B cell (primary cell): Measurements from ENCODE around the gene ZNF22. TPM values are rescaled to one million over a fixed set of nuclear protein-coding genes. Genes with fewer than 3 reads are reported as not detected.

Source experiments
- ATAC-seq: fragments of 200-7000 bp; cut with Tn5 transposase; one replicate; pipeline ENCODE4 v1.10.0; 2021; ENCODE audit warnings: low read depth, mild to moderate bottlenecking, moderate number of reproducible peaks, moderate library complexity
- CTCF ChIA-PET: fragments of 350-600 bp; sonication (Branson Sonifier 250); formaldehyde crosslinking; loops from one replicate; lab custom pipeline; 2021; ENCODE audit warnings: antibody characterized with exemption, inconsistent platforms; lab: Charles Lee
- POLR2A ChIA-PET: fragments of 350-600 bp; sonication (Branson Sonifier 250); formaldehyde crosslinking; loops from one replicate; lab custom pipeline; 2021; ENCODE audit warnings: antibody characterized with exemption; lab: Charles Lee
- DNase-seq: peaks from one replicate; pipeline ENCODE4 v3.0.0; 2013
- H2AFZ ChIP-seq: 2 replicates; pipeline ENCODE4 v1.6.1; 2012; ENCODE audit warnings: mild to moderate bottlenecking, low read depth, low read length; ENCODE audit not compliant: insufficient read depth, poor library complexity, severe bottlenecking
- H3K27ac ChIP-seq, 2 donors: 1 replicate in 1 of 2; 2 replicates in 1 of 2; pipeline ENCODE4 v1.5.1; 2012 to 2013; ENCODE audit warnings: low read length in 2 of 2, mild to moderate bottlenecking in 2 of 2, moderate library complexity in 1 of 2
- H3K27me3 ChIP-seq, 4 experiments: fragments of 200-600 bp in 1 of 4; sonication (generic) in 1 of 4; replicated peaks in 1 of 4; 1 replicate in 2 of 4; 2 replicates in 2 of 4; pipeline versions ENCODE4 v1.6.1 to v1.7.0; 2013 to 2016; ENCODE audit warnings: low read length in 3 of 4, mild to moderate bottlenecking in 2 of 4, mixed read lengths in 1 of 4, moderate library complexity in 1 of 4; ENCODE audit not compliant: insufficient read depth in 4 of 4, control insufficient read depth in 3 of 4; ENCODE audit errors: control extremely low read depth in 1 of 4
- H3K36me3 ChIP-seq, 2 experiments: replicated peaks in 1 of 2; 1 replicate in 1 of 2; 2 replicates in 1 of 2; pipeline versions ENCODE4 v1.6.1 to v1.7.1; 2013; ENCODE audit warnings: low read length in 1 of 2; ENCODE audit not compliant: insufficient read depth in 2 of 2, control insufficient read depth in 1 of 2; ENCODE audit errors: control extremely low read depth in 1 of 2, extremely low read depth in 1 of 2
- H3K4me1 ChIP-seq, 2 donors: fragments of 200-600 bp in 1 of 2; sonication (generic) in 1 of 2; 1 replicate in 1 of 2; 2 replicates in 1 of 2; pipeline versions ENCODE4 v1.5.1 to v1.6.1; 2013 to 2017; ENCODE audit warnings: low read length in 2 of 2; ENCODE audit not compliant: control insufficient read depth in 2 of 2, insufficient read depth in 2 of 2
- H3K4me2 ChIP-seq: replicated peaks from 2 replicates; pipeline ENCODE3; 2012; ENCODE audit warnings: mild to moderate bottlenecking, low read depth, low read length; ENCODE audit not compliant: poor library complexity, severe bottlenecking
- H3K4me3 ChIP-seq, 5 experiments: fragments of 200-600 bp in 1 of 5; sonication (generic) in 1 of 5; 1 replicate in 3 of 5; 2 replicates in 2 of 5; pipeline versions ENCODE4 v1.5.1 to v1.7.0; 2011 to 2016; ENCODE audit warnings: low read length in 4 of 5, mild to moderate bottlenecking in 4 of 5, low read depth in 2 of 5, control low read depth in 1 of 5, moderate library complexity in 1 of 5; ENCODE audit not compliant: insufficient read depth in 1 of 5; ENCODE audit errors: control extremely low read depth in 1 of 5, extremely low read depth in 1 of 5
- H3K79me2 ChIP-seq: fragments of 200-600 bp; sonication (generic); one replicate; pipeline ENCODE4 v1.6.0; 2016; ENCODE audit warnings: low read length; ENCODE audit not compliant: control insufficient read depth, insufficient read depth
- H3K9ac ChIP-seq: fragments of 200-600 bp; sonication (generic); 2 replicates; pipeline ENCODE4 v1.6.1; 2017; ENCODE audit warnings: mild to moderate bottlenecking, low read length, moderate library complexity
- H3K9me3 ChIP-seq, 3 donors: one replicate each; pipeline versions ENCODE4 v1.6.1 to v1.7.1; 2013; ENCODE audit warnings: low read length in 2 of 3; ENCODE audit not compliant: control insufficient read depth in 2 of 3, insufficient read depth in 1 of 3; ENCODE audit errors: control extremely low read depth in 1 of 3
- H4K20me1 ChIP-seq: 2 replicates; pipeline ENCODE4 v1.6.0; 2012; ENCODE audit warnings: mild to moderate bottlenecking, low read length; ENCODE audit not compliant: insufficient read depth, control insufficient read depth, poor library complexity, severe bottlenecking
- H3K27ac Mint-ChIP-seq: one replicate; pipeline ENCODE4 v1.8.0; 2021; ENCODE audit warnings: mixed read lengths
- H3K27me3 Mint-ChIP-seq: one replicate; pipeline ENCODE4 v1.8.0; 2021; ENCODE audit warnings: mixed read lengths
- H3K4me1 Mint-ChIP-seq: one replicate; pipeline ENCODE4 v1.8.0; 2021; ENCODE audit warnings: mixed read lengths
- H3K4me3 Mint-ChIP-seq: one replicate; pipeline ENCODE4 v1.8.0; 2021; ENCODE audit warnings: mixed read lengths
- H3K9me3 Mint-ChIP-seq: one replicate; pipeline ENCODE4 v1.8.0; 2022; ENCODE audit warnings: mixed read lengths; ENCODE audit not compliant: insufficient read depth
- EZH2 ChIP-seq: IDR thresholded peaks from 2 replicates; pipeline ENCODE4 v1.6.1; 2012; ENCODE audit warnings: borderline replicate concordance, low read depth, mild to moderate bottlenecking, moderate library complexity, low read length; ENCODE audit not compliant: insufficient read depth, poor library complexity, severe bottlenecking
- WGBS: methylation state at CpG from one replicate; pipeline ENCODE4 v1.1.5; 2013; ENCODE audit warnings: missing lambda C conversion rate; ENCODE audit not compliant: insufficient coverage; 5-methylcytosine and 5-hydroxymethylcytosine counted together
- intact Hi-C: fragments of 100-400 bp; cut with micrococcal nuclease; formaldehyde crosslinking; loops from one replicate; pipeline ENCODE4 v1.10.0; 2022
- polyA plus RNA-seq: library from polyadenylated mRNA; depleted of rRNA; stranded (reverse); fragments of >200 nt; gene quantifications from 2 replicates; pipeline ENCODE4 v1.2.3, GENCODE V29; 2012
- total RNA-seq, 2 donors: library from RNA; stranded (reverse); fragments of 120-200 nt in 1 of 2; gene quantifications; 1 replicate in 1 of 2; 2 replicates in 1 of 2; pipeline versions ENCODE4 v1.2.3 to v1.2.4, GENCODE V29; 2013 to 2022
- TF ChIP-seq, protein P1 (sequence below): fragments of 200-600 bp; IDR thresholded peaks from one replicate; pipeline ENCODE4 v1.8.0; 2022; ENCODE audit warnings: antibody characterized with exemption, mild to moderate bottlenecking

ZNF22 gene
- total and polyA plus RNA-seq, 2 donors (not counting 1 experiment from before 2014, with no cell fraction given): 7.7 to 31.4 TPM

DNA sequence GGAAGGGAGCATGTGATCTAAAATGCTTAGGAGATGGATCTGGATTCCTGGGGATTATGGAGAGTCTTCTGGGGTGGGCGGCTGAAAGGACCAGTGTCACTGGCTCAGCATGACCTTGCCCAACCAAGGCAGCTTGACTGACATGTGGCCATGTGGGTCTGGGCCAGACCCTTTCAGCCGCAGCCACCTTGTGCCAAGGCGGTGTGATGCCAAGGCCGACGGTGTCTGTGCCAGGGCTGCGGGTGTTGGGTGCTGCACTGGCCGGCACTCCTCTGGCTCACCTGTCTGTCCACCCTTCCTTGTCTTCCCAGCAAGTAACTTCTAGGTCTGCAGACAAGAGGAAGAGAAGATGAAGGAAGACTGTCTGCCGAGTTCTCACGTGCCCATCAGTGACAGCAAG is 30.9 kb upstream of the ZNF22 start:
- Histone ChIP-seq H3K36me3 (no peaks in the 10 kb centered on the region), H3K9ac (no peak overlapping the region), H3K4me3 (no peak overlapping the region), H3K9me3 (no peaks in the 10 kb centered on the region), H3K27ac (no peak overlapping the region), H4K20me1 (no peaks in the 10 kb centered on the region), H2AFZ (no peak overlapping the region), H3K4me2 (no peak overlapping the region), H3K27me3 (no peaks in the 10 kb centered on the region), H3K79me2 (no peaks in the 10 kb centered on the region), H3K4me1 (peaks cover 47 to 63% of the 10 kb centered on the region in 2 donors)
- H3K27me3 Mint-ChIP-seq: no peaks in the 10 kb centered on the region
- TF ChIP-seq EZH2: no peak
- TF ChIP-seq, protein P1, sequence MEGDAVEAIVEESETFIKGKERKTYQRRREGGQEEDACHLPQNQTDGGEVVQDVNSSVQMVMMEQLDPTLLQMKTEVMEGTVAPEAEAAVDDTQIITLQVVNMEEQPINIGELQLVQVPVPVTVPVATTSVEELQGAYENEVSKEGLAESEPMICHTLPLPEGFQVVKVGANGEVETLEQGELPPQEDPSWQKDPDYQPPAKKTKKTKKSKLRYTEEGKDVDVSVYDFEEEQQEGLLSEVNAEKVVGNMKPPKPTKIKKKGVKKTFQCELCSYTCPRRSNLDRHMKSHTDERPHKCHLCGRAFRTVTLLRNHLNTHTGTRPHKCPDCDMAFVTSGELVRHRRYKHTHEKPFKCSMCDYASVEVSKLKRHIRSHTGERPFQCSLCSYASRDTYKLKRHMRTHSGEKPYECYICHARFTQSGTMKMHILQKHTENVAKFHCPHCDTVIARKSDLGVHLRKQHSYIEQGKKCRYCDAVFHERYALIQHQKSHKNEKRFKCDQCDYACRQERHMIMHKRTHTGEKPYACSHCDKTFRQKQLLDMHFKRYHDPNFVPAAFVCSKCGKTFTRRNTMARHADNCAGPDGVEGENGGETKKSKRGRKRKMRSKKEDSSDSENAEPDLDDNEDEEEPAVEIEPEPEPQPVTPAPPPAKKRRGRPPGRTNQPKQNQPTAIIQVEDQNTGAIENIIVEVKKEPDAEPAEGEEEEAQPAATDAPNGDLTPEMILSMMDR: no peak
- ChIA-PET POLR2A (no interaction called here), CTCF (no interaction called here)
- intact Hi-C loops: loop anchor here (5.0 kb wide), 1 partner anchor 93 kb away; no protein-coding TSS in a partner anchor
- ATAC-seq: no peak
- H3K27ac Mint-ChIP-seq: no peak overlapping the region
- H3K4me3 Mint-ChIP-seq: no peak overlapping the region
- peaks cover 63% of the 10 kb centered on the region for H3K4me1 Mint-ChIP-seq
- no peak for DNase-seq
- WGBS: 100% methylated on average over 7 of the region's 9 CpGs
- no peaks in the 10 kb centered on the region for H3K9me3 Mint-ChIP-seq

DNA sequence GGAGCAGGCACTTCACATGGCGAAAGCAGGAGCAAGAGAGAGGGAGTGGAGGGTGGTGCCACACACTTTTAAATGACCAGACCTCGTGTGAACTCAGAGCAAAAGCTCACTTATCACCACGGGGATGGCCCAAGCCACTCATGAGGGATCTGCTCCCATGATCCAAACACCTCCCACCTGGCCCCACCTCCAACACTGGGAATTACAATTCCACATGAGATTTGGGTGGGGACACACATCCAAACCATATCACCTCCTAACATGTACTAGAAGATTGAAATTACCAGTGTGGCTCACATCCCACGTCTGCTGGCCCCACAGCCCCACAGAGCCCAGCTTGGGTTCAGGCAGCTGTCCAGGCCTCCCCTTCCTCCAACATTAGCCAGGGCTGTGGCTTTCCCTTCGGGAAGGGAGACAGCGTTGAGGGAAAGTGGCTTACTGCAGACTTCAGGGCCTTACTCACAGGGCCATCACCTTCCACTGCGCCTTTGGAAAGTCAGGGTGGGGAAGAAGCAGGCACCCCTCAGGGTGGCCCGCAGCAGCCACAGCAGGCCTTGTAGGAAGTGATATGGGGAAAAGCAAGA is 29.8 kb upstream of the ZNF22 start:
- H3K4me3 Mint-ChIP-seq: no peak overlapping the region
- no peak for ATAC-seq
- Histone ChIP-seq H3K4me3 (no peak overlapping the region), H3K79me2 (no peaks in the 10 kb centered on the region), H2AFZ (no peak overlapping the region), H3K4me1 (peaks cover 43 to 60% of the 10 kb centered on the region in 2 donors), H3K4me2 (no peak overlapping the region), H3K27ac (no peak overlapping the region), H3K9me3 (no peaks in the 10 kb centered on the region), H3K9ac (no peak overlapping the region), H3K27me3 (peaks cover 0 to 5% (median 0%) of the 10 kb centered on the region in 4 experiments), H4K20me1 (no peaks in the 10 kb centered on the region), H3K36me3 (no peaks in the 10 kb centered on the region)
- WGBS: 96% methylated on average over 5 of the region's 8 CpGs
- ChIA-PET POLR2A (no interaction called here), CTCF (interaction anchor here (1.0 kb wide), 1 partner anchor 38 kb away, joined by 4 read pairs; no protein-coding TSS in a partner anchor)
- intact Hi-C loops: loop anchor here (5.0 kb wide), 1 partner anchor 94 kb away; no protein-coding TSS in a partner anchor
- no peaks in the 10 kb centered on the region for H3K9me3 Mint-ChIP-seq
- peaks cover 54% of the 10 kb centered on the region for H3K4me1 Mint-ChIP-seq
- DNase-seq: no peak
- H3K27me3 Mint-ChIP-seq: no peaks in the 10 kb centered on the region
- peak overlapping the region; percentile 46 for H3K27ac Mint-ChIP-seq
- no peak for TF ChIP-seq EZH2
- TF ChIP-seq, protein P1: no peak
